CD14-positive monocyte (primary cell): ENCODE results near the gene CHI3L1. TPM values are rescaled to one million over a fixed set of nuclear protein-coding genes. Genes with fewer than 3 reads are reported as not detected.

Source experiments
- DNase-seq, 3 donors: peaks; one replicate each; pipeline ENCODE4 v3.0.0-alpha.2; 2011 to 2022
- H2AFZ ChIP-seq: 2 replicates; pipeline ENCODE4 v1.6.0; 2012; ENCODE audit warnings: mild to moderate bottlenecking, low read depth, low read length, inconsistent platforms; ENCODE audit not compliant: insufficient read depth, poor library complexity, severe bottlenecking
- H3K27ac ChIP-seq, 2 donors: 1 replicate in 1 of 2; 2 replicates in 1 of 2; pipeline ENCODE4 v1.5.1; 2012 to 2013; ENCODE audit warnings: low read length in 2 of 2, control low read depth in 1 of 2, inconsistent platforms in 1 of 2, low read depth in 1 of 2, mild to moderate bottlenecking in 1 of 2
- H3K27me3 ChIP-seq, 2 donors: one replicate each; pipeline versions ENCODE4 v1.6.0 to v1.6.1; 2011 to 2013; ENCODE audit warnings: low read length in 2 of 2; ENCODE audit not compliant: control insufficient read depth in 2 of 2, insufficient read depth in 2 of 2
- H3K36me3 ChIP-seq, 2 donors: replicated peaks in 1 of 2; 1 replicate in 1 of 2; 2 replicates in 1 of 2; pipeline versions ENCODE4 v1.5.1 to v1.6.1; 2012 to 2013; ENCODE audit warnings: low read length in 2 of 2, control low read depth in 1 of 2, inconsistent platforms in 1 of 2, mild to moderate bottlenecking in 1 of 2; ENCODE audit not compliant: insufficient read depth in 2 of 2, control insufficient read depth in 1 of 2
- H3K4me1 ChIP-seq, 2 donors: 1 replicate in 1 of 2; 2 replicates in 1 of 2; pipeline versions ENCODE4 v1.5.1 to v1.6.1; 2012 to 2013; ENCODE audit warnings: low read length in 2 of 2, control low read depth in 1 of 2, inconsistent platforms in 1 of 2, mild to moderate bottlenecking in 1 of 2, moderate library complexity in 1 of 2; ENCODE audit not compliant: insufficient read depth in 2 of 2, control insufficient read depth in 1 of 2
- H3K4me2 ChIP-seq: replicated peaks from 2 replicates; pipeline ENCODE3; 2012; ENCODE audit warnings: low read length, moderate library complexity, mild to moderate bottlenecking; ENCODE audit not compliant: poor library complexity, severe bottlenecking; ENCODE audit errors: extremely low read depth
- H3K4me3 ChIP-seq, 3 experiments: fragments of 200-600 bp in 1 of 3; sonication (generic) in 1 of 3; replicated peaks in 1 of 3; 1 replicate in 2 of 3; 2 replicates in 1 of 3; pipeline ENCODE4 v1.5.1; 2011 to 2013; ENCODE audit warnings: low read length in 3 of 3, mild to moderate bottlenecking in 3 of 3, control low read depth in 2 of 3, low read depth in 2 of 3, inconsistent platforms in 1 of 3, moderate library complexity in 1 of 3
- H3K79me2 ChIP-seq: 2 replicates; pipeline ENCODE4 v1.6.0; 2012; ENCODE audit warnings: mild to moderate bottlenecking, control low read depth, inconsistent platforms, low read length, moderate library complexity; ENCODE audit not compliant: insufficient read depth
- H3K9ac ChIP-seq: 2 replicates; pipeline ENCODE4 v1.6.0; 2017; ENCODE audit warnings: low read length, mild to moderate bottlenecking; ENCODE audit not compliant: insufficient read depth, poor library complexity, severe bottlenecking
- H3K9me3 ChIP-seq, 2 donors: replicated peaks in 1 of 2; 1 replicate in 1 of 2; 2 replicates in 1 of 2; pipeline versions ENCODE4 v1.5.1 to v1.6.1; 2012 to 2013; ENCODE audit warnings: low read length in 2 of 2, control low read depth in 1 of 2; ENCODE audit not compliant: control insufficient read depth in 1 of 2, insufficient read depth in 1 of 2
- H4K20me1 ChIP-seq: 2 replicates; pipeline ENCODE4 v1.6.0; 2012; ENCODE audit warnings: mild to moderate bottlenecking, low read length, control low read depth, moderate library complexity; ENCODE audit not compliant: insufficient read depth
- H3K27ac Mint-ChIP-seq, 7 donors: one replicate each; pipeline ENCODE4 v1.8.0; 2020; ENCODE audit warnings: mild to moderate bottlenecking in 7 of 7, mixed read lengths in 7 of 7, moderate library complexity in 6 of 7, inconsistent platforms in 2 of 7
- H3K27me3 Mint-ChIP-seq, 3 donors: one replicate each; pipeline ENCODE4 v1.8.0; 2021 to 2022; ENCODE audit warnings: low read depth in 3 of 3, mild to moderate bottlenecking in 3 of 3, mixed read lengths in 3 of 3, moderate library complexity in 3 of 3, inconsistent platforms in 1 of 3
- H3K36me3 Mint-ChIP-seq, 2 donors: one replicate each; pipeline ENCODE4 v1.8.0; 2020; ENCODE audit warnings: mixed read lengths in 2 of 2, inconsistent platforms in 1 of 2, mild to moderate bottlenecking in 1 of 2
- H3K4me1 Mint-ChIP-seq: one replicate; pipeline ENCODE4 v1.8.0; 2020; ENCODE audit warnings: mild to moderate bottlenecking, mixed read lengths
- H3K4me3 Mint-ChIP-seq, 2 donors: one replicate each; pipeline ENCODE4 v1.8.0; 2020; ENCODE audit warnings: mild to moderate bottlenecking in 2 of 2, mixed read lengths in 2 of 2, moderate library complexity in 1 of 2
- H3K9me3 Mint-ChIP-seq, 7 donors: one replicate each; pipeline ENCODE4 v1.8.0; 2020 to 2022; ENCODE audit warnings: mixed read lengths in 7 of 7, mild to moderate bottlenecking in 6 of 7, moderate library complexity in 6 of 7, inconsistent platforms in 2 of 7
- CTCF ChIP-seq: fragments of 200-600 bp; IDR thresholded peaks from one replicate; pipeline ENCODE4 v1.8.0; 2022; ENCODE audit warnings: antibody characterized with exemption, mild to moderate bottlenecking
- WGBS: methylation state at CpG from one replicate; pipeline ENCODE4 v1.1.5; 2013; ENCODE audit warnings: missing lambda C conversion rate; ENCODE audit not compliant: insufficient coverage; 5-methylcytosine and 5-hydroxymethylcytosine counted together
- intact Hi-C, 2 donors: fragments of 100-400 bp; cut with micrococcal nuclease; formaldehyde crosslinking; loops; one replicate each; pipeline versions ENCODE4 v1.15.0 to v1.15.1; 2023
- polyA plus RNA-seq, 3 donors: library from polyadenylated mRNA; depleted of rRNA in 1 of 3; unstranded in 2 of 3; stranded (reverse) in 1 of 3; fragments of 300-500 nt in 2 of 3; fragments of >200 nt in 1 of 3; fragmentation: Illumina TruSeq in 2 of 3; gene quantifications; 1 replicate in 2 of 3; 2 replicates in 1 of 3; pipeline ENCODE4 v1.2.3, GENCODE V29; 2012 to 2021

CHI3L1 gene
- polyA plus RNA-seq, 3 donors = 0.37 to 0.44 (median 0.43) TPM

GRCh38 chr1:203170625-203171330 lies 15.7 kb downstream of the CHI3L1 start:
- Mint-ChIP-seq H3K27me3 (peaks cover 9 to 15% (median 14%) of the 10 kb centered on the region in 3 donors), H3K27ac (peak overlapping the region in 1 of 7 donors; percentile 46), H3K4me1 (peaks cover 29% of the 10 kb centered on the region), H3K36me3 (no peaks in the 10 kb centered on the region), H3K9me3 (peaks cover 0 to 3% (median 0%) of the 10 kb centered on the region in 7 donors), H3K4me3 (no peak overlapping the region)
- Histone ChIP-seq H3K4me3 (no peak overlapping the region), H3K9me3 (no peaks in the 10 kb centered on the region), H2AFZ (no peak overlapping the region), H3K4me1 (peaks cover 14 to 15% of the 10 kb centered on the region in 2 donors), H3K79me2 (no peaks in the 10 kb centered on the region), H3K36me3 (no peaks in the 10 kb centered on the region), H3K27ac (no peak overlapping the region), H4K20me1 (no peaks in the 10 kb centered on the region), H3K4me2 (no peak overlapping the region), H3K27me3 (no peaks in the 10 kb centered on the region), H3K9ac (no peak overlapping the region)
- TF ChIP-seq CTCF = no peak
- intact Hi-C loops = loop anchor here in 1 of 2 donors (5.0 kb wide), 2 partner anchors 47 to 53 kb away; no protein-coding TSS in a partner anchor
- no peak for DNase-seq
- WGBS = 95% methylated on average over 3 of the region's 8 CpGs

GRCh38 chr1:203169770-203170520 lies 16.6 kb downstream of the CHI3L1 start:
- H3K4me3 ChIP-seq = no peak overlapping the region
- intact Hi-C loops = loop anchor here in 1 of 2 donors (5.0 kb wide), 2 partner anchors 47 to 53 kb away; no protein-coding TSS in a partner anchor
- TF ChIP-seq CTCF = no peak
- H3K4me2 ChIP-seq = no peak overlapping the region
- peaks cover 14 to 21% (median 14%) of the 10 kb centered on the region in 3 donors for H3K27me3 Mint-ChIP-seq
- H3K27ac ChIP-seq = no peak overlapping the region
- H3K9me3 Mint-ChIP-seq = peaks cover 0 to 3% (median 0%) of the 10 kb centered on the region in 7 donors
- H2AFZ ChIP-seq = no peak overlapping the region
- no peaks in the 10 kb centered on the region for H3K79me2 ChIP-seq
- H4K20me1 ChIP-seq = no peaks in the 10 kb centered on the region
- no peaks in the 10 kb centered on the region for H3K9me3 ChIP-seq
- H3K27ac Mint-ChIP-seq = peak overlapping the region in 1 of 7 donors; percentile 9
- no peaks in the 10 kb centered on the region for H3K27me3 ChIP-seq
- H3K4me3 Mint-ChIP-seq = peak overlapping the region in 1 of 2 donors; percentile 31
- WGBS = 95% methylated on average over 8 of the region's 21 CpGs
- peaks cover 21% of the 10 kb centered on the region for H3K4me1 Mint-ChIP-seq
- H3K4me1 ChIP-seq = peaks cover 5 to 7% of the 10 kb centered on the region in 2 donors
- H3K36me3 ChIP-seq = no peaks in the 10 kb centered on the region
- no peaks in the 10 kb centered on the region for H3K36me3 Mint-ChIP-seq
- H3K9ac ChIP-seq = no peak overlapping the region
- DNase-seq = no peak
